OCI-LY7 (cell line): ENCODE results near the gene RRAGC. TPM values are rescaled to one million over a fixed set of nuclear protein-coding genes. Genes with fewer than 3 reads are reported as not detected.
"Not testable (repeated sequence)": the region's sequence is repeated elsewhere in the genome, so short reads cannot be mapped to it uniquely, and the experiment has no call there.

Source experiments
- BruUV-seq: library from RNA; stranded (reverse); fragments of 400-500 nt; replicated peaks from 2 replicates; lab custom pipeline; 2021; lab: Mats Ljungman, UMichigan
- CTCF ChIA-PET: fragments of 300-600 bp; sonication (Branson Sonifier 250); formaldehyde crosslinking; loops from one replicate; lab custom pipeline; 2022; ENCODE audit warnings: antibody characterized with exemption; ENCODE audit not compliant: unreplicated experiment; lab: Charles Lee
- POLR2A ChIA-PET: fragments of 300-600 bp; sonication (Branson Sonifier 250); formaldehyde crosslinking; loops from one replicate; lab custom pipeline; 2022; ENCODE audit warnings: antibody characterized with exemption; lab: Charles Lee
- DNase-seq: peaks from one replicate; pipeline ENCODE4 v3.0.0-alpha.2; 2015; ENCODE audit warnings: low spot score
- H2AFZ ChIP-seq: fragments of 200-600 bp; sonication (generic), shearing (Covaris generic); 2 replicates; pipeline ENCODE4 v1.6.1; 2014; ENCODE audit warnings: mild to moderate bottlenecking, antibody characterized with exemption, low read length, moderate library complexity
- H3K27ac ChIP-seq: fragments of 200-600 bp; sonication (generic); 2 replicates; pipeline ENCODE4 v1.5.1; 2014; ENCODE audit warnings: mixed run types, low read depth, mild to moderate bottlenecking, moderate library complexity, low read length, inconsistent platforms; ENCODE audit not compliant: poor library complexity, severe bottlenecking
- H3K36me3 ChIP-seq: fragments of 200-600 bp; sonication (generic); 2 replicates; pipeline ENCODE4 v1.6.1; 2014; ENCODE audit warnings: mild to moderate bottlenecking, antibody characterized with exemption, low read length, moderate library complexity, mixed read lengths; ENCODE audit not compliant: insufficient read depth
- H3K4me1 ChIP-seq: fragments of 200-600 bp; sonication (generic); 2 replicates; pipeline ENCODE4 v1.5.1; 2014; ENCODE audit warnings: mild to moderate bottlenecking, low read length; ENCODE audit not compliant: insufficient read depth, poor library complexity, severe bottlenecking
- H3K4me2 ChIP-seq: fragments of 200-600 bp; sonication (generic); 2 replicates; pipeline ENCODE4 v1.6.1; 2014; ENCODE audit warnings: mild to moderate bottlenecking, low read length
- H3K4me3 ChIP-seq: fragments of 200-600 bp; sonication (generic); 2 replicates; pipeline ENCODE4 v1.5.1; 2014; ENCODE audit warnings: mild to moderate bottlenecking, low read depth, low read length; ENCODE audit not compliant: poor library complexity, severe bottlenecking
- H3K79me2 ChIP-seq: fragments of 200-600 bp; sonication (generic); 2 replicates; pipeline ENCODE4 v1.6.1; 2016; ENCODE audit warnings: low read depth, mild to moderate bottlenecking, low read length, moderate library complexity, mixed read lengths; ENCODE audit not compliant: insufficient read depth
- H3K9me2 ChIP-seq: fragments of 200-600 bp; sonication (generic); 2 replicates; pipeline ENCODE4 v1.6.1; 2016; ENCODE audit warnings: mild to moderate bottlenecking, low read length, mixed read lengths; ENCODE audit not compliant: insufficient read depth
- H3K9me3 ChIP-seq: fragments of 200-600 bp; sonication (generic); 2 replicates; pipeline ENCODE4 v1.6.1; 2014; ENCODE audit warnings: mild to moderate bottlenecking, mixed run types, low read length, mixed read lengths
- H4K20me1 ChIP-seq: fragments of 200-600 bp; sonication (generic); 2 replicates; pipeline ENCODE4 v1.6.1; 2014; ENCODE audit warnings: mild to moderate bottlenecking, antibody characterized with exemption, low read length, moderate library complexity, mixed read lengths; ENCODE audit not compliant: insufficient read depth
- CTCF ChIP-seq: fragments of 200-600 bp; sonication (generic); conservative IDR thresholded peaks from 2 replicates; pipeline ENCODE4 v1.5.1; 2014; ENCODE audit warnings: mild to moderate bottlenecking, antibody characterized with exemption, low read length, moderate library complexity, mixed read lengths
- EZH2phosphoT487 ChIP-seq: fragments of 200-600 bp; sonication (generic); IDR thresholded peaks from 2 replicates; pipeline ENCODE4 v1.6.1; 2018; ENCODE audit warnings: low read depth, borderline replicate concordance, mild to moderate bottlenecking, mixed run types, antibody characterized with exemption, low read length, moderate library complexity, mixed read lengths
- intact Hi-C: fragments of 100-400 bp; cut with micrococcal nuclease; formaldehyde crosslinking; loops from one replicate; pipeline ENCODE4 v1.10.0; 2022; ENCODE audit not compliant: unreplicated experiment
- total RNA-seq, 2 experiments: library from RNA; depleted of rRNA in 1 of 2; stranded (reverse); fragments of >200 nt in 1 of 2; shearing (Covaris generic) in 1 of 2; gene quantifications; 2 replicates each; pipeline ENCODE4 v1.2.3, GENCODE V29; 2014 to 2022

The RRAGC gene
- total RNA-seq, 2 experiments from 2014 or later: 4.8 to 19.6 TPM

- no peaks in the 10 kb centered on the region for H3K9me3 ChIP-seq
- ChIA-PET CTCF (no interaction called here), POLR2A (no interaction called here)
- no peaks in the 10 kb centered on the region for H3K79me2 ChIP-seq
- no peaks in the 10 kb centered on the region for H3K9me2 ChIP-seq
- no peaks in the 10 kb centered on the region for H3K36me3 ChIP-seq
- no peak overlapping the region for H3K27ac ChIP-seq
- no peaks in the 10 kb centered on the region for H3K4me1 ChIP-seq
- intact Hi-C loops: no loop called here
- TF ChIP-seq CTCF: no peak
- no peak for TF ChIP-seq EZH2phosphoT487
- no peak for DNase-seq
- no peak overlapping the region for H3K4me2 ChIP-seq
- H2AFZ ChIP-seq: no peak overlapping the region
- BruUV-seq: no TSS peak
- H4K20me1 ChIP-seq: no peaks in the 10 kb centered on the region
- no peak overlapping the region for H3K4me3 ChIP-seq
Observed at GRCh38 chr1:38814984-38815464, 44.5 kb downstream of the RRAGC start.

DNA sequence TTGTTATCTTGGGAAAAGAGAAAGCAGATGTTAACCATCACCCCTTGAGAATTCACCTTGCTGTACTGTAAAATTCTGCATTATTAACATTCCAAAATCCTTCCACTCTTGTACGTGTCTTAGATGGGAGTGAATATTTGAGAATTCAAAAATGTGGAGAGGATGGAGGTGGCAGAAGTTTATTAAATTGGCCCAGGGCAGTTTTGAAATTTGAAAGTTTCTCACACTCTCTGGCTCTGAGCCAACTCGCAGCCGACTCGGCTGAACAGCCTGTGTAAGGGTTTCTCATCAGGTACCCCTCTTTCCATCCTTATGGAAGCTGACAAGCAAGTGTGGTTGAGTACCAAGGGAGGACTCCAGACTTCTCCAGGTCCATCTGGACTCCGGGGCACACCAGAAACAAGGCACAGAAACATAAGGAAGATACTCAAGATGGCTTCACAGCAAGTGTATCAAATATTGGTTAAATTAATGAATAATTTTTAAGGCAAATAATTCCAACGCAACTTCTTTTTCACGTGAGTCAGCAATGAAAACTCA lies 45.1 kb downstream of the RRAGC start:
- no peak for DNase-seq
- no peaks in the 10 kb centered on the region for H3K36me3 ChIP-seq
- no peak overlapping the region for H3K4me2 ChIP-seq
- H3K9me3 ChIP-seq: no peaks in the 10 kb centered on the region
- CTCF ChIA-PET: no interaction called here
- intact Hi-C loops: no loop called here
- H4K20me1 ChIP-seq: no peaks in the 10 kb centered on the region
- no peaks in the 10 kb centered on the region for H3K79me2 ChIP-seq
- H3K27ac ChIP-seq: no peak overlapping the region
- POLR2A ChIA-PET: no interaction called here
- no TSS peak for BruUV-seq
- TF ChIP-seq CTCF (no peak), EZH2phosphoT487 (no peak)
- no peaks in the 10 kb centered on the region for H3K4me1 ChIP-seq
- H3K4me3 ChIP-seq: no peak overlapping the region
- H2AFZ ChIP-seq: no peak overlapping the region
- H3K9me2 ChIP-seq: no peaks in the 10 kb centered on the region

- no TSS peak for BruUV-seq
- Histone ChIP-seq H2AFZ (no peak overlapping the region), H4K20me1 (no peaks in the 10 kb centered on the region), H3K9me2 (no peaks in the 10 kb centered on the region), H3K4me3 (no peak overlapping the region), H3K4me2 (no peak overlapping the region), H3K4me1 (no peaks in the 10 kb centered on the region), H3K36me3 (no peaks in the 10 kb centered on the region), H3K9me3 (no peaks in the 10 kb centered on the region), H3K79me2 (no peaks in the 10 kb centered on the region), H3K27ac (no peak overlapping the region)
- CTCF ChIA-PET: no interaction called here
- TF ChIP-seq EZH2phosphoT487 (no peak), CTCF (no peak)
- POLR2A ChIA-PET: no interaction called here
- intact Hi-C loops: no loop called here
- DNase-seq: no peak
Observed at GRCh38 chr1:38812981-38813380, 46.6 kb downstream of the RRAGC start.

DNA sequence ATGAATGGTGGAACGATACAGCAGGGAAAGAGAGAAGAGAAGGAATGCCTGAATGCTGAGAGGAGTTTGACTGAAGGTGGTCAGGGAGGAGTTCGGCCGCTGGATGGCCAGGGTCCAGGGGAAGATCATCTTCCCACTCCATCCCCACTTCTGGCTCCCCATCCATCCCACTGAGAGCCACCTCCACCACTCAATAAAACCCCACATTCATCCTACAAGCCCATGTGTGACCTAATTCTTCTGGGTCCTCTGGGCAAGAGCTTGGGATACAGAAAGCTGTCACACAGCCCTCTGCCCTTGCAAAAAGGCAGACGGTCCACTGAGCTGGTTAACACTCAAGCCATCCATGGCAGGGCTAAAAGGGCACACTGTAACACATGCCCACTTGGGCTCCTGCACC lies 48.1 kb downstream of the RRAGC start:
- H3K9me3 ChIP-seq, CTCF ChIA-PET, DNase-seq, POLR2A ChIA-PET, H3K27ac ChIP-seq, H3K4me2 ChIP-seq, H4K20me1 ChIP-seq, H3K4me1 ChIP-seq, BruUV-seq, H3K79me2 ChIP-seq, H3K9me2 ChIP-seq, intact Hi-C loops, H3K36me3 ChIP-seq, H3K4me3 ChIP-seq, H2AFZ ChIP-seq: not testable (repeated sequence)
